Fibroblast of peridontal ligament (primary cell): ENCODE results near the gene JPT2.
A peak's percentile ranks its signal among the peaks of the same experiment; 100 is the strongest.

ENCODE experiments used
- DNase-seq: peaks from one replicate; pipeline ENCODE4 v3.0.0-alpha.2; 2010; ENCODE audit errors: extremely low read depth

Gene JPT2

DNA sequence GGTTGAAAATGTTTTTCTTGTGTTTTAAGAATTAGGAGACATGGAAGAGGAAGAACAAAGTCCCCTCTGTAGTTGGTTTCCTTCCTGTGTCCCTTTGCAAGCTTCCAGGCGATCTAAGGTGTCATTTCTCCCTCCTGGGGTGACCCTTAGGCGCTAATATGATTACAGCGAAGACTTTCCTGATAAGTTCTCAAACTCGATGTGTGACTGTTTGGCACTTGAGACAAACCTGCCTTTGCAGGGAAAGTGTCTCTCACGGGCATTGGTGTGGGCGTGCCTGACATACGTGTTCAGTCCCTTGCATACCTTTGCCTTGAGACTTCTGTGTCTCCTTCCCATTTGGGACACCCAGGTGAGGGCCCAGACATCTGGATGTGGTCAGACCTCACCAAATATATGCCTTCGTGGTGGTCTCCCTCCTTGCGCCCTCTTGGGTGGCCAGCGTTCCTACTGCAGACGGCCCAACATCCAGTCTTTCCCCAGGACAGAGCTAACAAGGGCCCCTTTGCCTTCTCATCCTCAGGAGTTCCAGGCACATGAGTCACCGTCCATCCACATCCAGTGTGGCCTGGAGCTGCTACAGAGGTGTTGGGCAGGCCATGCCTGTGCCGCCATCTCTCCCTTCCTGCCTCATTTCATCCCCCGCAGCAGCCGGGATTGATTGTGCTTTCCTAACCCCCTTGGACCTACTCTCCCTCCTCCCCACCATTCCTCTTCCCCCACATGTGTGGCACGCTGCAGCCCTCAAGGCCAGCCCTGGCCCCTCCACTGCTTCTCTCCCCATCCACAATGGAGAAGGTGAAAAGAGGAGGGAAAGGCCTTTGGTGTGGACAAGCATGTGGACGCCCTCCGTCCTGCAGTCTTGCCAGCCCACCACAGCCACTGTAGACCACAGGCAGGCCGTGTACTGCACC is 3.1 kb upstream of the JPT2 start:
- DNase-seq = no peak

DNA sequence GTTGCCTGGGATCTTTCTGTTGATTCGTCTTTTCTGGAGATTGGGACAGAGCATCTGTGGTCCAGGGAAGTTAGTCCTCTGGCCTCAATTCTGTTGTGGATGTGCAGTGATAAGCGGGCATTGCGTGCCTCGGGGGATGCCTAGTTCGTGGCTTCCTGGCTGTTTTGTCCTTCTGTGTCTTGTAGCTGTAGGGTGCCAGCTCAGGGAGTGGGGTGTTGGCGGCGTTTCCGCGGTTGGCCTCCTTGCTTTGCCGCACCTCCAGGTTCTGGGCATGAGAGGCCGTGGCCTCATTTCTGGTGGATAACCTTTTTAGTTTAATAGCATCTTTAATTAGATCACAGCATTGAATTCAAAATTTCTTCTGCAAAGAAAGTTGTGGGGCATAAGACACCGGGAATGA is 1.4 kb upstream of the JPT2 start:
- DNase-seq = no peak

DNA sequence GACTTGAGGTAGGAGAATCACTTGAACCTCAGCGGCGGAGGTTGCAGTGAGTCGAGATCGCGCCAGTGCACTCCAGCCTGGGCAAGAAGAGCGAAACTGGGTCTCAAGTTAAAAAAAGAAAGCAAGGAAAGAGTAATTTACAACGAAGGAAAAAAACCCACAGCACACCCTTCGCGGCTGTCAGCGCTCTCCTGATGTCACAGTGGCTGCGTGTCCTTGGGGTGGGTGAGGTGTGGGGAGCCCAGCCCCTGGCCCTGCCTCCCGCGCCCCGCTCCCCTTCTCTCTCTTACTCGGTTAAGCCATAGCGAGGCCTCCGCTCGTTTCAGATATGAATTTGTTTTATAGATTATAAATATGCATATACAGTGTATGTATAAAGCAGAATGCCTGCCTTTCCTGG is 740 bp upstream of the JPT2 start:
- no peak for DNase-seq

DNA sequence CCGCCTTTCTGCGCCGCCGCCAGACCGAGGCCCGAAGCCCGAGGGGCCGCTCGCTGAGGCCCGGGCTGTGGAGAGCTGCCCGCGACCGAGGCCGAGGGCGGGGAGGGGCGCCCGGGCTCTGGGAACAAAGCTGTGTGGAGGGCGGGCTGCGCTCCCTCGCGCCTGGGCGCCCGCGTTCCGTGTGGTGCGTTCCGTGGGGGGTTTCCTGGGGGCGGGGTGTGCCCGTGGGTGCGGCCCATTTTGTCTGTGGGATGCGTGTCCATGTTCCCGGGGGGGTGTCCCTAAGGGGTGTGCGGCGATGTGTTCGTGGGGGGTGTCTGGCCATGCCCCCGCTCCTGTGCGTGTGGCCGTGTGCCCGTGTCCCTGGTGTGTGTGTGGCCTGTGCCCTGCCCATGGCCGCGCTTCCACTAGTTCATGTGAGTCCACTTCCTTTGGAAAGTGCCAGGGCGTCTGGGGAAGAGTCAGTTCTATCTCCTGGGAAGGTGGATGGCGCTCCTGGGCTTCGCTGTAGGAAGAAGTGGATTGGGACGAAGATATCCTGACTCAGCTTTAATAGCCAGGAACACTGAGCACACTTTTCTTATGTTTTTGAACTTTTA is 520 bp downstream of the JPT2 start:
- DNase-seq = peak; percentile 31

DNA sequence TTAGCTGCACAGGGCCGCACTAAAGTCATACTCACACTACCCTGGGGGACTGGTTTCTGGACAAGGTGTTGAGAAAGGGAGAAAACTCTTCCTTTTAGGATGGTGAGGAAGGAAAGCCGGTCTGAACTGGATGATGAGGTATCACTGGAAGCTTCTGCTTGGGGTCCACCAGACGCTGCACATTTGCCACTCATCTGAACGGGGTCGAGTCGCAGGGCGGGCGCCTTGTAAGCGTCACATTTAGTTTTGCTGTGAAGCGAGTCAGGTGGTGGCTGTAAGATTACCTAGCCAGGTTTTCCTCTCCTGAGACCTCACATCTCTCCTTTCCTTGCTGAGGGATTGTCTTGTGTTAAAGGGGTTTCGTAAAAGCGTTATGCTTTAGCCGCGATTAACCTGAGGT is 2.3 kb downstream of the JPT2 start:
- no peak for DNase-seq

DNA sequence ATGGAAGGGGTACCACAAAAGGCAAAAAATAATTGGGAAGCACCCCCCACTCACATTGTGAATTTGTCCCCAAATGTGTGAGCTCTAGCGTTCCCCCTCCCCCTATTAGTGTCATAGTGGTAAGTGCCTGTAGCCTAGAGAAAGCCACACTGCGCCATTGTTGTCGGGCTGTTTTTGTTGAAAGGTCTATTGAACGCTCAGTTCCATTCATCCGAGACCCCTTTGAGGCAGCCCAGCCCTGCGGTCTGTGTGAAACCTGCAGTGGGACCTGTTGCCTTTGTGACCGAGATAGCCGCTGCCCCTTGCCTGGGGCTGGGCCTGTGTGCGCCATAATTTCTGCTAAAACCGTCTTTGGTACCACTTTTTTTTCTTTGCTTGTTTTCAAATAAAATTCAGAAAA is 3.0 kb downstream of the JPT2 start:
- DNase-seq = no peak

DNA sequence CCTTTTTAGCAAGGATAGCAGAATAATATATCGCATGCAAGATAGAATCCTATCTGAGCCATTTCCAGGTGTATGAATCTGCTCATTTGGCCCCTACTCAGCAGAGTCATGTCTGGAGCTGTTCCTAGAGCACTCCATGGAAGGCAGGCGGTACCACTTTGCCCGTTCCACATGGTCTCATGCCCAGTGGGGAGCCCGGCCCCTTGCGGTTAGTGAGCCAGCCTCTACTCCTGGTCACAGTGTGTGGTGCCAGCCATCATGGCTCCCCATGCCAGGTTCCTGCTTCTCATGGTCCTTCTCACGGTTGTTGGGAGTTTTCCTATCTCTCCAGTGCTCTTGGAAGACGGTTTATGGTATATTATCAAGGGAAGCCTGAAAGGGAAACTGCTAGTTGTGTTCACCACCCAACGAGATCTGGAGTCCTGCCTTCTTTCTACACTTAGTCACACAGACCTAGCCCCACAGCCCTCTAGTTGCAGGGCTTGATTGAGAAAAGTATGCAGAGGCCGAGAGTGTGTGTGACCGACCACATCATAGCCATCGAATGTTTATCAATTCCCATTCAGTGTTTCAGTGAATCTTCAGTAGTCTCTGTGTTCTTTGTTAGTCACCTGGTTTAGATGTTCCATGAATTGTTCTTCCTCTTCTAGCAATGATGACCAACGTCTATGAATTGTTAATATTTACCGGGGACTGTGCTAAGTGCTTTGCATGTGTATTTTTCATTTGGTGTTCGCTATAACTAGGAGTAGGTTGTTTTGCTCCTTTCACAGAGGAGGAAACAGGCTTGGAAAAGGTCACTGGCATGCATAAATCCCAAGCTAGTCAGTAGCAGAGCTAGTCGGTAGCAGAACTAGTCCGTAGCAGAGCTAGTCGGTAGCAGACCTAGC is 9.6 kb downstream of the JPT2 start:
- DNase-seq = no peak

DNA sequence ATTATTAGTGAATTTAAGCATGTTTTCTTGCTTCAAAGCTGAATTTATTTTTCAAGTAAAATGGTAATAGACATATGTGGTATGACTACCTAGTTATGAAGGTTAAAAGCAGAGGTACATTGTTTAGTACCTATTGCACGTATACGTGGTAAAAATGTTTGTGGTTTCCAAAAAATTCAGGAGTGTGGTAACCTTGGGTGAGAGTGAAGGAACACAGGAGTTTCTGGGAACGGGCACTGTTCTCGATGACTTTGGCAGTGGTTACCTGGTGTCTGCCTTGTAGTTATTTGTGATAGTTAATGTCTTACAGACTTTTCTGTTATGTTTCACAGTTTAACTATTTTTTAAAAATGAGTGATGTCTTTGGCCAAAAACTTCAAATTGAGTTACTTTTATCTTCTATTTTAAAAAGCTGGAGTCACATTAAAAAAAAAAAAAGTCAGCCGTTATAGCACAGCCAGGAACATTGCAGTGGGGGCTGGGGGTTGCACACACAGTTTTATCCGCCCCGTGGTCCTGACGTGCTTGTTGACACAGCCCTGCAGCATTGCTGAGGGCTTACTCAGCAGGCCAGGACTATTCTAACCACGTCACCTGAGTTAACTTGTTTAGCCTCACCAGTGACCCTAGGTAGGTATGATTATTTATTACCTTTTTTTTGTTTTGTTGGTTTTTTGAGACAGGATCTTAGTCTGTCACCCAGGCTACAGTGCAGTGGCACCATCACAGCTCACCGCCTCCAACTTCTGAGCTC is 10.9 kb downstream of the JPT2 start:
- DNase-seq = no peak

DNA sequence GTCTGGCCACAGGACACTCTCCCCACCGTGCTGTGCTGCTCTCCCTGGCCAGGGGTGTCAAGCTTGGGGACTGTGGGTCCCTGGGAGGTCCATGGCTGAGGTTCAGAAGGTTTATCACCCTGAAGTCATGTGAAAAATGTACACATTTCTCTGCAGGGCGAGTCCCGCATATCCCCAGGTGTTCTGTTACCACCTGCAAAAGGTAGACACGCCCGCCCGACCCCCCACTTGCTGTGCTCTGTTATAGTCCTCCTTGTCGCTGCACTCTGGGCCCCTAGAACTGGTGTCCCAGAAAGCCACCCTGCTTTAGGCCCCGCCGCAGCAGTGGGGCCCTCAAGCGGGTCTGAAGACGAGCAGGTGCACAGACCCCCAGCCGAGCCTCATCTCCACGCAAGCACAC is 11.8 kb downstream of the JPT2 start:
- no peak for DNase-seq

DNA sequence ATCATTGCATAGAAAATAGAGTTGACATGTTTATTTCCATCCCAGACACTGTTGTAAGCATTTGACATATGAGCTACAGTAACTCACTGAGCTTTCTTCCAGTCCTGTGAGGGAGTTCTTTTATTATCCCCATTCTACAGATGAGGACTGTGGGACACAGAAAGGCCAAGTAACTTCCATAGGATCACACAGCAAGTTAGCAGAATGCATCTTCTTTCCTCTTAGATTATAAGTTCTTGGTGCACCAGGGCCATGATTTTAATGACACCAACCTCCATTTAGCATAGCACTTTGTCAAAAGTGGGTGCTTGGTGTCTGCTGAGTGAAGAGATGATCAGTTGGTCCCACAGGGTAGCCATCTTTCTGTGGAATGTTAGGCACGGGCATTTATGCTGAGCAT is 12.7 kb downstream of the JPT2 start:
- DNase-seq = no peak

DNA sequence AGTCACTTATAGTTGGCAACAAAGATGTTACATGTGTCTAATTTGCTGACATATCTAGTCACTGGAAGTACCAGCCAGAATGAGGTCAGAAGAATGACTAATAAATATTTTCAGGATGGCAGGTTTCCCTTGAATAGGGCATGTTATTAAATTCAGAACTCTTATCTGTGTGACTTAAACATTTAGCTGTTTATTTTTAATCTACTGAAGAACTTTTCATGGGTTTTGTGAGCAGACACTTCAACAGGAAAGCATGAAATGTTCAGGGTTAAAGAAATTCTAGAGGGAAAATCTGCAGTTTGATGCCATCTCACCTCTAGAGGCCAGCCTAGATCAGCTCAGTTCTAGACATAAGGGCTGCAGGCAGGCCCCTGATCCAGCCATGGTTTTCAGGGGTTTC is 13.2 kb downstream of the JPT2 start:
- DNase-seq = peak; percentile 23

DNA sequence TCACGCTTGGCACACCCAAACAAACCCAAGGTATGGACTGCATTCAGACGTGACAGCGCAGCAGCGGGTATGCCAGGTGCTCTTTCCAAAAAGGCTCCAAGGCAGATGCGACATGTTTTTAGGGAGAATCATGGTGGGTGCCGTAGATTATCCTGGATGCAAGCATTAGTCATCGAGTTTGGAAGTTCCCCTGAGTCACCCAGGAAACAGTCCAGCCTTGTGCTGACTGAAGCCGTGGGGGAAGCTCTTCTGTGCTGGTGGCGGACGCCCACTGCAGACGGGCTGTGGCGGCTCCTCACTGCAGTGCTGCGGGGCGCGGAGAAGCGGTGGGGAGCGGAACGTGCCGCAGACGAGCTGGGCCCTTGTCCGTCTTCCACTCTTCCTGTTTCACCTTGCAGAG is 13.9 kb downstream of the JPT2 start:
- peak; percentile 26 for DNase-seq

DNA sequence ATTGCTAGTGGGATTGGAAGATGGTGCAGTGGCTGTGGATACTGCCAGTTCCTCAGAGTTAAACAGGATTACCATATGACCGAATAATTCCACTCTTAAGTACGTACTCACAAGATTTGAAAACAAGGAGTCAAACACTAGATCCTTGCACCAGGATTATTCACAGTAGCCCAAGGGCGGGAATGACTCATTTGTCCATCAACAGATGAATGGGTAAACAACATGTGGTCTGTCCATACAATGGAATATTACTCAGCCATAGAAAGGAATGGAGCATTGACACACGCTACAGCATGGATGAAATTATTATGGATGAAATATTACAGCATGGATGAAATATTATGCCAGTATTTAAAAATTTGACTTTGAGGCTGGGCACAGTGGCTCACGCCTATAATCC is 18.8 kb downstream of the JPT2 start:
- no peak for DNase-seq

DNA sequence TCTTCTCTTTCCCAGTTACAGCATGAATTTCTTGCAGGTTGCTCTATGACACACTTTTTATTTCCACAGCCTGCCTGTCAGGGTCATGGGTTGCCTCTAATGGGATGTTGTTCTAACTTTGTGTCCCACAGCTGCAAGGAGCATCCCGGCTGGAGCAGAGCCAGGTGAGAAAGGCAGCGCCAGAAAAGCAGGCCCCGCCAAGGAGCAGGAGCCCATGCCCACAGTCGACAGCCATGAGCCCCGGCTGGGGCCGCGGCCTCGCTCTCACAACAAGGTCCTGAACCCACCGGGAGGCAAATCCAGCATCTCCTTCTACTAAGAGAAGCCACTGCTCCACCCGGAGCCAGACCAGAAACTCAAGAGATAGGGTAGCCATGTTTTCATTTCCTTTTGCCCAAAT is 20.6 kb downstream of the JPT2 start:
- DNase-seq = no peak

DNA sequence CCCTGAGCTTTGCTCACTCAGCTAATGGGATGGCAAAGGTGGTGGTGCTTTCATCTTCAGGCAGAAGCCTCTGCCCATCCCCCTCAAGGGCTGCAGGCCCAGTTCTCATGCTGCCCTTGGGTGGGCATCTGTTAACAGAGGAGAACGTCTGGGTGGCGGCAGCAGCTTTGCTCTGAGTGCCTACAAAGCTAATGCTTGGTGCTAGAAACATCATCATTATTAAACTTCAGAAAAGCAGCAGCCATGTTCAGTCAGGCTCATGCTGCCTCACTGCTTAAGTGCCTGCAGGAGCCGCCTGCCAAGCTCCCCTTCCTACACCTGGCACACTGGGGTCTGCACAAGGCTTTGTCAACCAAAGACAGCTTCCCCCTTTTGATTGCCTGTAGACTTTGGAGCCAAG is 22.2 kb downstream of the JPT2 start:
- DNase-seq = no peak

DNA sequence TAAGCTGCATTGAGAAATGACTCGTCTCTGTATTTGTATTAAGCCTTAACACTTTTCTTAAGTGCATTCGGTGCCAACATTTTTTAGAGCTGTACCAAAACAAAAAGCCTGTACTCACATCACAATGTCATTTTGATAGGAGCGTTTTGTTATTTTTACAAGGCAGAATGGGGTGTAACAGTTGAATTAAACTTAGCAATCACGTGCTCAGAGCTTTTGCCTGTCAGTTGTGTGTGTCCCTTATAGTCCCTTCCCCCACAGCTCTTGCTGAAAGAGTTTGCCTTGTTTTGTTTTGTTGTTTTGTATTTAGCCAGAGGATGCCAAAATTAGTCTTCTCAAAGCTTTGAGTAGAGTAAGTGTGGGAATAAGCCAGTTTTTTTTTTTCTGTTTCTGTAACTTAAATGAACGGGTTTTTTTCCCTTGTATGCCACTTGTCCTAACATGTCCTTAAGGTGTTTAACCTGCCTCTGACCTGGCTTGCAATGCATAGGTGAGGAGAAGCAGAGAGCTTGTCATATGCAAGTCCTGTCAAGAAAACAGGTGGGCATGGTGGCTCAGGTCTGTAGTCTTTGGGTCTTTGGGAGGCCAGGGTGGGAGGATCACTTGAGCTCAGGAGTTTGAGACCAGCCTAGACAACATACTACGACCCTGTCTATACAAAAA is 23.3 kb downstream of the JPT2 start:
- DNase-seq = no peak

DNA sequence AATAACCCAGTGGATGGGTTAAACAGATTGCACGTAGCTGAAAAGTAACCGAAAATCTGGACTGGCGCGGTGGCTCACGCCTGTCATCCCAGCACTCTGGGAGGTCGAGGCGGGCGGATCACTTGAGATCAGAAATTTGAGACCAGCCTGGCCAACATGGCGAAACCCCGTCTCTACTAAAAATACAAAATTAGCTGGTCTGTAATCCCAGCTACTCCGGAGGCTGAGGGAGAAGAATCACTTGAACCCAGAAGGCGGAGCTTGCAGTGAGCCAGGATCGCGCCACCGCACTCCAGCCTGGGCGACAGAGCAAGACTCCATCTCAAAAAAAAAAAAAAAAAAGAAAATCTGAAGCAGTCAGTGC is 27.2 kb downstream of the JPT2 start:
- DNase-seq = peak; percentile 39

DNA sequence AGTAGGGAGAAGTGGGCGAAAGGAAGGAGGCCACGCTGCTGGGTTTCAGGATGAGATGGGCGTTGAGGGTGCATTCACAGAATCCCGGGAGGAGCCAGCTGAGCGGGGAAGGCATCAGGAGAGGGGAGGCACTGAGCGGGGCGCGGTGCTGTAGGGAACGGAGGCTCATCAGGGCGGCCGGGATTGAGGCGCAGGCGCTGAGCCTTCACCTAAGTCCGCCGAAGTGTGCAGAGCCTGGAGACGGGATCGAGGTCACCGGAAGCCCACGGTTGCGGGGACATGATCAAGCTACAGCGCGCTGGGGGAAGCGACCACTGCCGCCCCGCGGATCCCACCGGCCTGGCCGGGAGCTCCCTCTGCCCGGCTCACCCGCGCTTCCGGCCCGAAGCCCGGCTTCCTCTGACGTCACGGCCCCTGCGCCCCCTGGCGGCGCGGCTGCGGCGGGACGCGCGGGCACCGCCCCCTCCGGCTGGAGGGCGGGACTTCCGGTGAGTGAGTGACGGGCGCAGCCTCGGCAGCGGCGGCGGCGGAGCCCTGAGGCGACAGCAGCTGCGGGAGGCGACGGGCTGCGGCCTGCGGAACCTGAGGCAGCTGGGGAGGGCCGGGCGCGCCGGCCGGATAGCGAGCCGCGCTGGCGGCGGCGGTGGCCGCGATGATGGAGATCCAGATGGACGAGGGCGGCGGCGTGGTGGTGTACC is 27.8 kb downstream of the JPT2 start, which contains the start of gene MAPK8IP3:
Gene MAPK8IP3 (plus strand): TSS at position 508 of the 698 bp plus-strand sequence. CDS start 145 bp downstream, at position 653.
- DNase-seq = peak; percentile 79

DNA sequence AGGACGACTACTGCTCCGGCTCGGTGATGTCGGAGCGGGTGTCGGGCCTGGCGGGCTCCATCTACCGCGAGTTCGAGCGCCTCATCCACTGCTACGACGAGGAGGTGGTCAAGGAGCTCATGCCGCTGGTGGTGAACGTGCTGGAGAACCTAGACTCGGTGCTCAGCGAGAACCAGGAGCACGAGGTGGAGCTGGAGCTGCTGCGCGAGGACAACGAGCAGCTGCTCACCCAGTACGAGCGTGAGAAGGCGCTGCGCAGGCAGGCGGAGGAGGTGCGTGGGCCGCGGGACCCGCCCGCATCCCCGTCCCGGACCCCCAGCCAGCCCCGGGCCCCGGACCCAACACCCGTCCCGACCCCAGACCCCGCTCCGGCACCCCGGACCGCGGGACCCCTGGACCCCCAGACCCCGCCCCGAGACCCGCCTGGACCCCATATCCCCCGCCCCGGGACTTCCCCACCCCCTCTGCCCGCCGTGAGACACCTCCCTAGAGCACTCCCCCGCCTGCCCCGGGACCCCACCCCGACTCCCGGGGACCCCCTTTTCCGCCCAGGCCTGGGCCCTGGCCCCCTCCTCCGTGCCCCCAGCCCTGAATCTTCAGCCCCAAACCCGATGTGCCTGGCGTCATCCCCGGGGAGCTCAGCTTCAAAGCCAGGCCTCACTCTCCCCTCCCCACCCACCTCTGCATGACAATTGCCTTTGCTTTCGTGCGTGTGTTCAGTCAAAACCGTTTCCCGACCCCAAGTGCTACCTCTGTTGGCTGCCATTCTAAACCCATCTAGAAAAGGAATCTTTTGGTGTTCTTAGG is 28.5 kb downstream of the JPT2 start:
- peak; percentile 23 for DNase-seq
